Uterus (tissue), 4 donors: Measurements from ENCODE around the gene THSD7B. TPM values are rescaled to one million over a fixed set of nuclear protein-coding genes. Genes with fewer than 3 reads are reported as not detected.

ENCODE experiments used
- DNase-seq, 2 donors: peaks; one replicate each; pipeline ENCODE4 v3.0.0-alpha.2; 2019 to 2020
- H3K27ac ChIP-seq, 2 donors: fragments of 200-600 bp; sonication (generic); 1 replicate in 1 of 2; 2 replicates in 1 of 2; pipeline ENCODE4 v1.5.1; 2016 to 2018
- H3K27me3 ChIP-seq, 2 donors: fragments of 200-600 bp; sonication (generic); one replicate each; pipeline ENCODE4 v1.5.1; 2018 to 2019; ENCODE audit warnings: control low read depth in 1 of 2
- H3K36me3 ChIP-seq, 2 donors: fragments of 200-600 bp; sonication (generic); one replicate each; pipeline ENCODE4 v1.5.1; 2019; ENCODE audit warnings: control low read depth in 1 of 2
- H3K4me1 ChIP-seq, 2 donors: fragments of 200-600 bp; sonication (generic); one replicate each; pipeline ENCODE4 v1.5.1; 2018 to 2019; ENCODE audit warnings: control low read depth in 1 of 2
- H3K4me3 ChIP-seq, 2 donors: fragments of 200-600 bp; sonication (generic); 1 replicate in 1 of 2; 2 replicates in 1 of 2; pipeline ENCODE4 v1.5.1; 2018 to 2019; ENCODE audit warnings: mild to moderate bottlenecking in 1 of 2
- H3K9me3 ChIP-seq, 2 donors: fragments of 200-600 bp; sonication (generic); one replicate each; pipeline ENCODE4 v1.5.1; 2019; ENCODE audit warnings: control low read depth in 1 of 2
- CTCF ChIP-seq, 4 experiments: fragments of 200-600 bp in 2 of 4; fragments of 450-650 bp in 2 of 4; sonication (generic) in 2 of 4; IDR thresholded peaks; one replicate each; pipeline ENCODE4 v1.5.1; 2016 to 2019; ENCODE audit warnings: antibody characterized with exemption in 4 of 4, mild to moderate bottlenecking in 2 of 4, moderate library complexity in 1 of 4
- POLR2A ChIP-seq, 2 donors: fragments of 450-650 bp; IDR thresholded peaks; one replicate each; pipeline ENCODE4 v1.6.1; 2016; ENCODE audit warnings: antibody characterized with exemption in 2 of 2, mild to moderate bottlenecking in 1 of 2, moderate library complexity in 1 of 2
- intact Hi-C: fragments of 100-400 bp; cut with DNase I; formaldehyde crosslinking; loops from one replicate; pipeline ENCODE4 v1.15.1; 2023; ENCODE audit warnings: low total_unique reads
- total RNA-seq, 4 donors: library from RNA; depleted of rRNA in 3 of 4; stranded (reverse); fragments of >200 nt in 3 of 4; gene quantifications; one replicate each; pipeline versions ENCODE4 v1.1.0 to v1.2.4, GENCODE V29; 2014 to 2023
- donor health status: DM: yes; HTN: yes; CAD: no.

THSD7B gene
- total RNA-seq, 4 donors from 2014 or later = 0.26 to 9.6 (median 0.67) TPM; not detected in 1

DNA sequence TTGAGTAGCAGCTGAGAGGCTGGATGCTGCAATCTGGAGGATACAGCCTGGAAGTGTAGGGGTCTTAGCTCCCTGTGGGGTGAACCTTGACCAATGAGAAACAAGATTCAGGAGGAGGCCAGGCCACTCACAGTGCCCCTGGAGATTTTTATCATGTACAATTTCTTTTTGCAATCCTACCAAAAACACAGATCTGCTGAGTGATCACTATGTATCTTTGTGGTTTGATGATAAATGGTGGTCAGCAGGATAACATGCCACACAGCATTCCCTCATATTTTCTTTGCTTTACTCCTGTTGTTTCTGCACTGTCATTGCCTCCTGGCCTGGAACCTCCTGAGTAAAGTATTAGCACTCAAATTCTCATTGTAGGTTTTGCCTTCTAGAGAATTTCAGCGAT is 357.9 kb downstream of the THSD7B start:
- Histone ChIP-seq H3K4me1 (no peaks in the 10 kb centered on the region), H3K4me3 (no peak overlapping the region), H3K27ac (no peak overlapping the region), H3K9me3 (no peaks in the 10 kb centered on the region), H3K36me3 (no peaks in the 10 kb centered on the region), H3K27me3 (no peaks in the 10 kb centered on the region)
- no peak for TF ChIP-seq CTCF (IDR thresholded peaks at IDR 0.05)
- TF ChIP-seq POLR2A (IDR thresholded peaks at IDR 0.05) = no peak
- DNase-seq = no peak
- intact Hi-C loops = no loop called here

GRCh38 chr2:137133225-137133624 is 367.9 kb downstream of the THSD7B start:
- no peaks in the 10 kb centered on the region for H3K36me3 ChIP-seq

DNA sequence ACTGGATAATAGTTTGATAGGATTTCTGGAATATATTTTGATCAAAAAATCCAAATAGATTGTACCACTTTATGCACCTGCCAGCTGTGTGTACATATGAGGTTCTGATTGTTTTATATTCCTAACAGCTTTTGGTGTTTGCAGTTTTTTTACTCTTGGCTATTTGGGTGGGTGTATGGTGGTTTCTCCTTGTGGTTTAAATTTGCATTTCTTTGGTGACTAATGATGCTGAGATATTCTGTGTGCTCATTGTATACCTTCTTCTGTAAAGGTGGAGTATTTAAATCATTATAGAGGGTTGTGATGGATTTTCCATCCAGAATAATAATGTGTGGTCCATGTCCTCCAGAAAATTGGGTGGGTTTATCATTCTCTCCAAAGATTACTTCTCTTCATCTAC is 372.9 kb downstream of the THSD7B start:
- no peaks in the 10 kb centered on the region for H3K4me1 ChIP-seq
- no peaks in the 10 kb centered on the region for H3K36me3 ChIP-seq
- H3K4me3 ChIP-seq = no peak overlapping the region
- no peak for TF ChIP-seq POLR2A (IDR thresholded peaks at IDR 0.05)
- no peak for TF ChIP-seq CTCF (IDR thresholded peaks at IDR 0.05)
- H3K27ac ChIP-seq = no peak overlapping the region
- no peaks in the 10 kb centered on the region for H3K9me3 ChIP-seq
- H3K27me3 ChIP-seq = no peaks in the 10 kb centered on the region
- intact Hi-C loops = no loop called here
- no peak for DNase-seq

More at GRCh38 chr2:137133225-137133624, 367.9 kb downstream of the THSD7B start:
- Histone ChIP-seq H3K27ac (no peak overlapping the region), H3K27me3 (no peaks in the 10 kb centered on the region), H3K4me1 (no peaks in the 10 kb centered on the region), H3K9me3 (no peaks in the 10 kb centered on the region), H3K4me3 (no peak overlapping the region)
- no peak for DNase-seq
- TF ChIP-seq POLR2A (IDR thresholded peaks at IDR 0.05) (no peak), CTCF (IDR thresholded peaks at IDR 0.05) (no peak)
- intact Hi-C loops = no loop called here

DNA sequence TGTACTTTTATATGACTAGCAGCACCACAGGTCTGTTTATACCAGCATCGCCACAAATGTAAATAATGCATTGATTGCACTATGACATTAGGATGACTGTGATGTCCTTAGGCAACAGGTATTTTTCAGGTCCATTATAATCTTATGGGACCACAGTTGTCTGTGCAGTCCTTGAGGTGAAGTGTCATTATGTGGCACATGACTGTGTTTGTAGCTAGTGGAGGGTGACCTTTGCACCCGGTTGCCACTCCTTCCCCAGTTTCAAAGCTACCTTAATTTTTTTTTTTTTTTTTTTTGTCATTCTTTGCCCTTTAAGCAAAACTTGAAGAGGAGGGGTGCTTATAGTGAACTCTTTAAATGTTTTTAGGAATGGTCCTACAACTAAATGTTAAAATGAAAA is 386.4 kb downstream of the THSD7B start:
- no peaks in the 10 kb centered on the region for H3K9me3 ChIP-seq
- DNase-seq = no peak
- H3K27me3 ChIP-seq = no peaks in the 10 kb centered on the region
- no peak overlapping the region for H3K27ac ChIP-seq
- H3K4me3 ChIP-seq = no peak overlapping the region
- no peaks in the 10 kb centered on the region for H3K36me3 ChIP-seq
- TF ChIP-seq POLR2A (IDR thresholded peaks at IDR 0.05) = no peak
- no peak for TF ChIP-seq CTCF (IDR thresholded peaks at IDR 0.05)
- intact Hi-C loops = no loop called here
- H3K4me1 ChIP-seq = no peaks in the 10 kb centered on the region

DNA sequence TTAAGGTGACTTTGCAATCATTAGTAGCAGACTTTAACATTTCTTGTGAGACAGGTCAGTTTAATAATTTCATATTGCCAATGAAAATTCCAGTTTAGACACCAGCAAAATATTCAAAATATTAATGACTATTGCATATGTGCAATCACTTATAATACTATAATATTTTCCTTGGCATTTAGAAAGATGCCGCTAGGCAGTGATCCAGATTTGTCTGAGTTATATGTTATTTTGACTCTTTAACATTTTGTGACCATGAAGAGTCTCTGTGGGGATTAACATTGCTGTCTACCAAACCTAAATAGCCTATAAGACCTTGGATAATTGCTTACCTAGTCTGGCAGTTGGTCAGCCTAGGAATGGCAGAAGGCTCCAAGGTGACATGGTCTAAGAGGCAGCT is 389.6 kb downstream of the THSD7B start:
- no peak for TF ChIP-seq CTCF (IDR thresholded peaks at IDR 0.05)
- TF ChIP-seq POLR2A (IDR thresholded peaks at IDR 0.05) = no peak
- H3K4me3 ChIP-seq = no peak overlapping the region
- H3K36me3 ChIP-seq = no peaks in the 10 kb centered on the region
- intact Hi-C loops = no loop called here
- H3K27me3 ChIP-seq = no peaks in the 10 kb centered on the region
- H3K27ac ChIP-seq = no peak overlapping the region
- DNase-seq = no peak
- no peaks in the 10 kb centered on the region for H3K4me1 ChIP-seq
- H3K9me3 ChIP-seq = no peaks in the 10 kb centered on the region
